Measurements from ENCODE around the gene NDUFS1. TPM values are rescaled to one million over a fixed set of nuclear protein-coding genes. Genes with fewer than 3 reads are reported as not detected.

NDUFS1 gene
- total and polyA plus RNA-seq, 9 of the 15 experiments (the other 6 are each of a cell fraction or from before 2014, with no cell fraction given): 75.0 to 130 (median 91.5) TPM

GRCh38 chr2:206159346-206160124 is at the start of gene NDUFS1, which contains the start of gene EEF1B2 (continued):
- TF ChIP-seq SIN3A (IDR thresholded peaks at IDR 0.05; ENCODE audit: borderline replicate concordance in 2 of 2, control insufficient read depth in 1 of 2, low read depth in 2 of 2, low read length in 2 of 2) (peak; percentile 38 to 67; a peak in 1 of 4 replicates), MCM5 (IDR thresholded peaks at IDR 0.05; ENCODE audit: low read depth) (no peak), HDGF (IDR thresholded peaks at IDR 0.05) (no peak), FOXK2 (conservative IDR thresholded peaks at IDR 0.05 in 1 of 2, IDR thresholded peaks at IDR 0.05 in 1 of 2; ENCODE audit: low read depth in 2 of 2) (peak; percentile 30 to 45; a peak in 3 of 4 replicates), ZNF175 (CRISPR knock-in tag; IDR thresholded peaks at IDR 0.05; ENCODE audit: low read depth) (no peak), NCOA2 (IDR thresholded peaks at IDR 0.05; ENCODE audit: partially characterized antibody in 2 of 2) (no peak), RBBP5 (IDR thresholded peaks at IDR 0.05; ENCODE audit: borderline replicate concordance, insufficient read depth, low read length, poor library complexity, severe bottlenecking) (peak; percentile 34), SAP30 (IDR thresholded peaks at IDR 0.05; ENCODE audit: borderline replicate concordance, insufficient read depth, low read depth, low read length, poor library complexity, severe bottlenecking) (peak; percentile 52), FOXP1 (CRISPR knock-in tag; IDR thresholded peaks at IDR 0.05) (no peak), ZSCAN29 (IDR thresholded peaks at IDR 0.05) (no peak), MAFK (IDR thresholded peaks at IDR 0.05; ENCODE audit: low read length) (no peak), TCFL5 (CRISPR knock-in tag; conservative IDR thresholded peaks at IDR 0.05) (no peak), POU5F1 (IDR thresholded peaks at IDR 0.05; ENCODE audit: borderline replicate concordance, low read depth, low read length, partially characterized antibody) (peak; percentile 74), RCOR1 (IDR thresholded peaks at IDR 0.05; ENCODE audit: borderline replicate concordance in 1 of 2, low read depth in 2 of 2, low read length in 2 of 2) (no peak)
- TF ChIP-seq, protein P1, sequence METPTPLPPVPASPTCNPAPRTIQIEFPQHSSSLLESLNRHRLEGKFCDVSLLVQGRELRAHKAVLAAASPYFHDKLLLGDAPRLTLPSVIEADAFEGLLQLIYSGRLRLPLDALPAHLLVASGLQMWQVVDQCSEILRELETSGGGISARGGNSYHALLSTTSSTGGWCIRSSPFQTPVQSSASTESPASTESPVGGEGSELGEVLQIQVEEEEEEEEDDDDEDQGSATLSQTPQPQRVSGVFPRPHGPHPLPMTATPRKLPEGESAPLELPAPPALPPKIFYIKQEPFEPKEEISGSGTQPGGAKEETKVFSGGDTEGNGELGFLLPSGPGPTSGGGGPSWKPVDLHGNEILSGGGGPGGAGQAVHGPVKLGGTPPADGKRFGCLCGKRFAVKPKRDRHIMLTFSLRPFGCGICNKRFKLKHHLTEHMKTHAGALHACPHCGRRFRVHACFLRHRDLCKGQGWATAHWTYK (CRISPR knock-in tag; IDR thresholded peaks at IDR 0.05): no peak
- TF ChIP-seq, protein P2, sequence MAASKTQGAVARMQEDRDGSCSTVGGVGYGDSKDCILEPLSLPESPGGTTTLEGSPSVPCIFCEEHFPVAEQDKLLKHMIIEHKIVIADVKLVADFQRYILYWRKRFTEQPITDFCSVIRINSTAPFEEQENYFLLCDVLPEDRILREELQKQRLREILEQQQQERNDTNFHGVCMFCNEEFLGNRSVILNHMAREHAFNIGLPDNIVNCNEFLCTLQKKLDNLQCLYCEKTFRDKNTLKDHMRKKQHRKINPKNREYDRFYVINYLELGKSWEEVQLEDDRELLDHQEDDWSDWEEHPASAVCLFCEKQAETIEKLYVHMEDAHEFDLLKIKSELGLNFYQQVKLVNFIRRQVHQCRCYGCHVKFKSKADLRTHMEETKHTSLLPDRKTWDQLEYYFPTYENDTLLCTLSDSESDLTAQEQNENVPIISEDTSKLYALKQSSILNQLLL (CRISPR knock-in tag; IDR thresholded peaks at IDR 0.05; ENCODE audit: borderline replicate concordance): no peak

All from K562 (cell line).